ENCODE results near the gene KIAA1671.

KIAA1671 gene

GRCh38 chr22:25212337-25212736 lies 259.8 kb downstream of the KIAA1671 start:
- Histone ChIP-seq H3K9me3 (ENCODE audit: low read length) (no peaks in the 10 kb centered on the region), H3K4me3 (ENCODE audit: low read depth, low read length, poor library complexity, severe bottlenecking) (no peak overlapping the region), H3K9ac (ENCODE audit: low read length) (no peak overlapping the region), H3K9me2 (ENCODE audit: low read depth, low read length) (no peaks in the 10 kb centered on the region), H3K4me2 (ENCODE audit: low read length) (no peak overlapping the region), H4K20me1 (ENCODE audit: insufficient read depth, low read length) (no peaks in the 10 kb centered on the region), H3K79me2 (ENCODE audit: insufficient read depth, low read length) (no peaks in the 10 kb centered on the region), H3K27me3 (ENCODE audit: insufficient read depth, low read length) (no peaks in the 10 kb centered on the region), H2AFZ (ENCODE audit: low read length) (no peak overlapping the region), H3K27ac (ENCODE audit: low read depth, low read length, poor library complexity, severe bottlenecking) (no peak overlapping the region), H3F3A (ENCODE audit: insufficient read depth, low read length) (no peaks in the 10 kb centered on the region), H3K4me1 (ENCODE audit: insufficient read depth, low read length, severe bottlenecking) (no peaks in the 10 kb centered on the region), H3K36me3 (ENCODE audit: insufficient read depth, low read length) (no peaks in the 10 kb centered on the region)
- TF ChIP-seq CTCF (IDR thresholded peaks at IDR 0.05; ENCODE audit: low read length) (no peak), EZH2 (IDR thresholded peaks at IDR 0.05; ENCODE audit: borderline replicate concordance, low read length) (no peak)

GRCh38 chr22:25213221-25213620 lies 260.7 kb downstream of the KIAA1671 start:
- Histone ChIP-seq H3K79me2 (ENCODE audit: insufficient read depth, low read length) (no peaks in the 10 kb centered on the region), H3K9me2 (ENCODE audit: low read depth, low read length) (no peaks in the 10 kb centered on the region), H3K4me2 (ENCODE audit: low read length) (no peak overlapping the region), H3K9me3 (ENCODE audit: low read length) (no peaks in the 10 kb centered on the region), H2AFZ (ENCODE audit: low read length) (no peak overlapping the region), H3F3A (ENCODE audit: insufficient read depth, low read length) (no peaks in the 10 kb centered on the region), H4K20me1 (ENCODE audit: insufficient read depth, low read length) (no peaks in the 10 kb centered on the region), H3K4me1 (ENCODE audit: insufficient read depth, low read length, severe bottlenecking) (no peaks in the 10 kb centered on the region), H3K9ac (ENCODE audit: low read length) (no peak overlapping the region), H3K4me3 (ENCODE audit: low read depth, low read length, poor library complexity, severe bottlenecking) (no peak overlapping the region), H3K27me3 (ENCODE audit: insufficient read depth, low read length) (no peaks in the 10 kb centered on the region), H3K27ac (ENCODE audit: low read depth, low read length, poor library complexity, severe bottlenecking) (no peak overlapping the region), H3K36me3 (ENCODE audit: insufficient read depth, low read length) (no peaks in the 10 kb centered on the region)
- TF ChIP-seq EZH2 (IDR thresholded peaks at IDR 0.05; ENCODE audit: borderline replicate concordance, low read length) = no peak
- no peak for TF ChIP-seq CTCF (IDR thresholded peaks at IDR 0.05; ENCODE audit: low read length)

GRCh38 chr22:25216230-25216629 lies 263.7 kb downstream of the KIAA1671 start:
- no peaks in the 10 kb centered on the region for H3K27me3 ChIP-seq (ENCODE audit: insufficient read depth, low read length)
- no peaks in the 10 kb centered on the region for H3K9me3 ChIP-seq (ENCODE audit: low read length)
- no peaks in the 10 kb centered on the region for H3K79me2 ChIP-seq (ENCODE audit: insufficient read depth, low read length)
- no peak overlapping the region for H3K4me2 ChIP-seq (ENCODE audit: low read length)
- H3K9me2 ChIP-seq (ENCODE audit: low read depth, low read length) = no peaks in the 10 kb centered on the region
- no peak overlapping the region for H2AFZ ChIP-seq (ENCODE audit: low read length)
- no peak overlapping the region for H3K9ac ChIP-seq (ENCODE audit: low read length)
- no peak overlapping the region for H3K4me3 ChIP-seq (ENCODE audit: low read depth, low read length, poor library complexity, severe bottlenecking)
- no peak for TF ChIP-seq EZH2 (IDR thresholded peaks at IDR 0.05; ENCODE audit: borderline replicate concordance, low read length)
- no peak for TF ChIP-seq CTCF (IDR thresholded peaks at IDR 0.05; ENCODE audit: low read length)
- H3F3A ChIP-seq (ENCODE audit: insufficient read depth, low read length) = no peaks in the 10 kb centered on the region
- no peaks in the 10 kb centered on the region for H3K4me1 ChIP-seq (ENCODE audit: insufficient read depth, low read length, severe bottlenecking)
- H3K36me3 ChIP-seq (ENCODE audit: insufficient read depth, low read length) = no peaks in the 10 kb centered on the region
- no peak overlapping the region for H3K27ac ChIP-seq (ENCODE audit: low read depth, low read length, poor library complexity, severe bottlenecking)
- H4K20me1 ChIP-seq (ENCODE audit: insufficient read depth, low read length) = no peaks in the 10 kb centered on the region
